WI38 (cell line): Measurements from ENCODE around the gene TYK2.
"Not testable (repeated sequence)": the region's sequence is repeated elsewhere in the genome, so short reads cannot be mapped to it uniquely, and the experiment has no call there.

Experiments used
- H3K4me3 ChIP-seq: 2 replicates; pipeline ENCODE4 v1.5.1; 2011; ENCODE audit warnings: low read depth, mild to moderate bottlenecking, control low read depth, low read length
- CTCF ChIP-seq: IDR thresholded peaks from 2 replicates; pipeline ENCODE4 v1.5.1; 2012; ENCODE audit warnings: low read depth, mild to moderate bottlenecking, control low read depth, low read length

The TYK2 gene

GRCh38 chr19:10406191-10406590, 25.8 kb upstream of the TYK2 start:
- no peak for TF ChIP-seq CTCF
- H3K4me3 ChIP-seq: no peak overlapping the region

GRCh38 chr19:10404888-10405820, 24.8 kb upstream of the TYK2 start:
- peak overlapping the region; percentile 100 for H3K4me3 ChIP-seq
- TF ChIP-seq CTCF: no peak

DNA sequence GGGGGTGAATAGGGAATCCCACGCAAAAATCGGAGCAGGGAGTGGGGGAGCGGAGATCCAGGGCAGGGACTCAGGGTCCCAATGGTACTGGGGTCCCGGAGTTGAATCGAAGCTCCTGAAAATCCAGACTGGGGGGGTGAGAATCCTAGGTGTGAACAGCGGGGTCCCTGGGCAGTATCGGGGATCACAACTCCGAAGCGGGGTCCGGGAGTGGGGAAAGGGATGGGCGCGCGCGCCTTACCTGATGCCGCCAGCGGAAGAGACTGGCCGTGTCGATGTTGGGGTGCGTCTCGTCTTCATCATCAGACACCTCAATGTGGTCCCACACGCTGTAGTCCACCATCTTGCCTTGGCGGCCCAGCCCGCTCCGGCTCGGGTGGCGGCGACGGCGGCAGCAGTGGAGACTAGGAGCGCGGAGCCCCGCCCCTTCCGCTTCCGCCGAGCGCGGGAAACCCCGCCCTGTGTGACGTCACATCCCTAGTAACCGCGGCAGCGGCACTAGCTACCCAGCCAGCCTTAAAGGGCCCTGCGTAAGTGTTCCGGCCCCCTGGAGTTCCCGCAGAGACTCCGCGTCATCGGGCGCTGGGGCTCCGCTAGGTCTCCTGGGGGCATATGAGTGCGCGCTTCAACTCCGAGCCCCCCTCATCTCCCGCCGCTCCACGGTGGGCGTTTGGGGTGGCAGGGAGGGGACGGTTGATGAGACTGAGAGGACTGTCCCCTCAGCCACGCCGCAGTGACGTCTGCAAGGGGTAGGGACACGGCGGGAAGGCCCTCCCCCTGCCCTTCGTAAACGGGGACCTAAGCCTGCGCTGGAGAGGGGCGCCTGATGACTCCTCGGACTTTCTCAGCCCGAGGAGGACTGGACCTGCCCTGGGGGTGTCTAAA, 23.0 kb upstream of the TYK2 start, which contains the start of gene CDC37:
CDC37 (minus strand) TSS at position 406 of the 885 bp plus-strand sequence; CDS start at position 343, 63 bp downstream.
- TF ChIP-seq CTCF: no peak
- peak within 1 kb of the TSS; percentile 100 for H3K4me3 ChIP-seq

DNA sequence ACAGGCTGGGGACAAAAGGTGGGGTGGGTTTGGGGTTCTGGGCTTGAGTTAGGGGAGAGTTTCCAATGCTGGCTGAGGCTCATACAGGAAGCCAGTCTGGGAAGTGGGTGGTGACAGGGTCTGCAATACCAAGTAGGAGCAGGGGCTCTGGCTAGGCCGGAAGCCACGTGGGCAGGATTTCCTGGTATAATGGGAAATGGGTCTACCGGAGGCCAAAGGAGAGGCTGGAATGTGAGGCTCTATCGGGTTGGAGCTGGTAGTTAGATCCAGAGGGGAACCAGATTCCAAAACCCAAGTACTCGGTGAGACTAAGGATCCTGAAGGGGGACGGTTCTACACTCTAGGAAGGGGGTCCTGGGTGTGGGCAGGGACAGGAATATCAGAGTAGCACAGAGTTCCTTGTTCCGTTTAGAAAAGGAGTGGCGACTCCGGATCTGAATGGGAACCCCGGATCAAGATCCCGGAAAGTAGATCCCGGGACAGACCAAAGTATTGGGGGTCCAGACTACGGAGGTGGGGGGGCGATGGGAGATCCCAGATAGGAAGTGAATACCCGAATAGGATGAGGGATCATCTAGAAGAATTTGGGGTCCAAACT, 22.2 kb upstream of the TYK2 start:
- peak overlapping the region; percentile 100 for H3K4me3 ChIP-seq
- TF ChIP-seq CTCF: no peak

DNA sequence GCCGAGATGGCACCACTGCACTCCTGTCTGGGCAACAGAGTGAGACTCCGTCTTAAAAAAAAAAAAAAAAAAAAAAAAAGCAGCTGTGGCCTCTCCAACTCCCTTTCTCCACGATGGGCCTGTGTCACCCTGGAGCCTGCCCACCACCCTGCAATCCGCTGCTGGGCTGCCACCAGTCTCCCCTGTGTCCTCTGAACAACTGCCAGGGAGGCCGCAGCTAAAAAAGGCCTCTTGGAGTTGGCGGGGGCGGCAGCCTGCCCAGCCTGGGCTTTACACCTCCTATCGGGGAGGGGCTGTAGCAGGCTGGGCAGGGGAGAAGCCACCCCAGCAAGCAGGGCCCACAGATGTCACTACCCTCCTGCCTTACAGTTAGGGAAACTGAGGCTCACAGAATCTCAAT, 19.5 kb upstream of the TYK2 start:
- no peak overlapping the region for H3K4me3 ChIP-seq
- no peak for TF ChIP-seq CTCF

GRCh38 chr19:10399340-10399739, 19.0 kb upstream of the TYK2 start:
- H3K4me3 ChIP-seq: not testable (repeated sequence)

- H3K4me3 ChIP-seq: no peak overlapping the region
- TF ChIP-seq CTCF: no peak
Measured at GRCh38 chr19:10398819-10399218, 18.4 kb upstream of the TYK2 start.
